MM.1S (cell line): Measurements from ENCODE around the gene SEPTIN1.

ENCODE experiments used
- CTCF ChIP-seq: fragments of 300-600 bp; sonication (generic); IDR thresholded peaks from 2 replicates; pipeline ENCODE4 v1.5.1; 2016; ENCODE audit warnings: antibody characterized with exemption, low read length, mixed read lengths
- EZH2 ChIP-seq: fragments of 300-600 bp; sonication (generic); optimal IDR thresholded peaks from 2 replicates; pipeline ENCODE3; 2017; ENCODE audit warnings: low read depth, mild to moderate bottlenecking, antibody characterized with exemption, low read length, mixed read lengths

- TF ChIP-seq EZH2: no peak
- no peak for TF ChIP-seq CTCF
Observed at GRCh38 chr16:30354423-30355143, 27.8 kb downstream of the SEPTIN1 start.
